Tibial nerve (tissue), 3 donors: Measurements from ENCODE around the gene LRRC27.

Source experiments
- POLR2A ChIP-seq, 2 donors: fragments of 450-650 bp; IDR thresholded peaks; one replicate each; pipeline ENCODE4 v1.6.1; 2017; ENCODE audit warnings: antibody characterized with exemption in 2 of 2, mild to moderate bottlenecking in 2 of 2, moderate library complexity in 2 of 2
- TF ChIP-seq, protein P1 (sequence below), 5 experiments: fragments of 200-600 bp in 3 of 5; fragments of 450-650 bp in 2 of 5; sonication (generic) in 3 of 5; IDR thresholded peaks; one replicate each; pipeline ENCODE4 v1.5.1; 2016 to 2019; ENCODE audit warnings: antibody characterized with exemption in 5 of 5, mild to moderate bottlenecking in 3 of 5, moderate library complexity in 2 of 5

DNA sequence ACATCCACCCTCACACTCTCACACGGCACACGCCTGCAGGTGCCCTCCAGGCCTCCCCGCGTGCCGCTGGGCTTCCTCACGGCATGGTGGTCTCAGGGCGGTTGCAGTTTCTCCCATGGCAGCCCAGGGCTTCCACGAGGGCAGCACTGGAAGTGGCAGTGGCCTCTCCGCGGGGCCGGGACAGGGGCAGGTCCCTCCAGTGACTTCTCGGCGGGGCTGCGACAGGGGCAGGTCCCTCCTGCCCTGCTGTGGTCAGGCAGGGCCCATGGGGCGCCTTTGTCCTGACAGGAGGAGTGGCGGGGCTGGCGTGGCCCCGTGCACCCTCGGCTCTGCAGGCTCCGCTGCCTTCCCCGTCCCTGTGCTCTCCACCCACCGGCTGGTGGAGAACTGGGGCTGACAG lies 84.0 kb downstream of the LRRC27 start:
- TF ChIP-seq, protein P1, sequence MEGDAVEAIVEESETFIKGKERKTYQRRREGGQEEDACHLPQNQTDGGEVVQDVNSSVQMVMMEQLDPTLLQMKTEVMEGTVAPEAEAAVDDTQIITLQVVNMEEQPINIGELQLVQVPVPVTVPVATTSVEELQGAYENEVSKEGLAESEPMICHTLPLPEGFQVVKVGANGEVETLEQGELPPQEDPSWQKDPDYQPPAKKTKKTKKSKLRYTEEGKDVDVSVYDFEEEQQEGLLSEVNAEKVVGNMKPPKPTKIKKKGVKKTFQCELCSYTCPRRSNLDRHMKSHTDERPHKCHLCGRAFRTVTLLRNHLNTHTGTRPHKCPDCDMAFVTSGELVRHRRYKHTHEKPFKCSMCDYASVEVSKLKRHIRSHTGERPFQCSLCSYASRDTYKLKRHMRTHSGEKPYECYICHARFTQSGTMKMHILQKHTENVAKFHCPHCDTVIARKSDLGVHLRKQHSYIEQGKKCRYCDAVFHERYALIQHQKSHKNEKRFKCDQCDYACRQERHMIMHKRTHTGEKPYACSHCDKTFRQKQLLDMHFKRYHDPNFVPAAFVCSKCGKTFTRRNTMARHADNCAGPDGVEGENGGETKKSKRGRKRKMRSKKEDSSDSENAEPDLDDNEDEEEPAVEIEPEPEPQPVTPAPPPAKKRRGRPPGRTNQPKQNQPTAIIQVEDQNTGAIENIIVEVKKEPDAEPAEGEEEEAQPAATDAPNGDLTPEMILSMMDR (IDR thresholded peaks at IDR 0.05): no peak
- TF ChIP-seq POLR2A (IDR thresholded peaks at IDR 0.05): no peak
